Stimulated activated CD8-positive, alpha-beta memory T cell treated with anti-CD3 and anti-CD28 coated beads, Interleukin-4, amount 100 ng/mL, for 1 hour (primary cell): ENCODE data around the gene SOS1.
"Not testable (repeated sequence)": the region's sequence is repeated elsewhere in the genome, so short reads cannot be mapped to it uniquely, and the experiment has no call there.

Source experiments
- DNase-seq, 2 donors: peaks; one replicate each; pipeline ENCODE4 v3.0.0-alpha.2; 2020; ENCODE audit warnings: low read depth in 2 of 2, low spot score in 1 of 2

Gene SOS1

DNA sequence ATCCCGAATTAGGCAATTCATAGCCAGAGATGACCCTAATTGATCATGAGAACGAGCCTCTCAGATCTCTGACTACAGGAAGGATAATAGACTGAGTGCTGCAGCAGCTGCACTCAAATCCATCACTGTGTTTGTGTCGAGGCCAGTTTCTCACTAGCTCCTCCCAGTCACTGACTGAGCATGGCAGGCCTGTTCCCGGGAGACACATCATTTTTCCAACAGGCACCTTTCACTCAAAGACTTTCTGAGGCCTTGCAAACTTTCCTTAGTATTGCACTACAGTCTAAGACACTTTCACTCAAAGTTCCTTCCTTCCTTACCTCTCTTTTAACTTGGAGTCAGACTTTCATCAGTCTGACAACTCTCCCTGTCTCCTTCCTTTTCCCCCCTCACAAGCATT, 13.7 kb downstream of the SOS1 start:
- no peak for DNase-seq

DNA sequence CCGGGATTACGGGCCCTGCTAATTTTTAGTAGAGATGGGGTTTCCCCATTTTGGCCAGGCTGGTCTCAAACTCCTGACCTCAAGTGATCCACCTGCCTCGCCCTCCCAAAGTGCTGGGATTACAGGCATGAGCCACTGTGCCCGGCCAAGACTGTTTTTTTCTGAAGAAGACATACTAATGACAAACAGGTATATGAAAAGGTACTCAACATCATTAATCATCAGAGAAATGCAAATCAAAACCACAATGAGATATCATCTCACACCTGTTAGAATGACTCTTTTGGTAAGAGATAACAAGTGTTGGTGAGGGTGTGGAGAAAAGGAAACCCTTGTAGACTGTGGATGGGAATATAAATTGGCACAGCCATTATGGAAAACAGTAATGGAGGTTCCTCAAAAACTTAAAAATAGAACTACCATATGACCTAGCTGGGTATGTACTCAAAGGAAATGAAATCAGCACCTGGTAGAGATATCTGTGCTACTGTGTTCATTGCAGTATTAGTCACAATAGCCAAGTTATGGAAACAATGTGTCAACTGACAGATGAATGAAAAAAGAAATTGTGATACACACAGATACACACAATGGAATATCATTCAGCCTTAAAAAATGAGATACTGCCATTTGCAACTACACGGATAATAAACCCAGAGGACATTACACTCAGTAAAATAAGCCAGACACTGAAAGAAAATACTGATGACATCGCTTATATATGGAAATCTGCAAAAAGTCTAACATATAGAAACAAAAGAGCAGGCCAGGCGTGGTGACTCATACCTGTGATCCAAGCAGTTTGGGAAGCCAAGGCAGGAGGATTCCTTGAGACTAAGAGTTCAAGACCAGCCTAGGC, 20.8 kb downstream of the SOS1 start:
- DNase-seq = no peak

DNA sequence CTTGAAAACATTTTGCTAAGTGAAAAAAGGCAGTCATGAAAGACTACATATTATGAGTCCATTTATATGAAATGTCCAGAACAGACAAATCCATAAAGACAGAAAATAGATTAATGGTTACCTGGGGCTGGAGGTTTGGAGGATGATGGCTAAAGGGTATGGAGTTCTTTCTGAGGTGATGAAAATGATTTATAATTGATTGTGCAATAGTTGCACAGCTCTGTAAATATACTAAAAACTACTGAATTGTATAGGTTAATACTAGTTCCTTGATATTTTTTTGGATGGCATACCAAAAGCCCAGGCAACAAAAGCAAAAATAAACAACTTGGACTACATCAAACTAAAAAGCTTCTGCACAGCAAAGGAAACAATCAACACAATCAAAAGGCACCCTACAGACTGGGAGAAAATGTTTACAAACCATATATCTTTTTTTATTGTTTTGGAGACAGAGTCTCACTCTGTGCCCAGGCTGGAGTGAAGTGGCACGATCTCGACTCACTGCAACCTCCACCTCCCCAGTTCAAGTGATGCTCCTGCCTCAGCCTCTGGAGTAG, 21.5 kb downstream of the SOS1 start:
- DNase-seq = no peak

DNA sequence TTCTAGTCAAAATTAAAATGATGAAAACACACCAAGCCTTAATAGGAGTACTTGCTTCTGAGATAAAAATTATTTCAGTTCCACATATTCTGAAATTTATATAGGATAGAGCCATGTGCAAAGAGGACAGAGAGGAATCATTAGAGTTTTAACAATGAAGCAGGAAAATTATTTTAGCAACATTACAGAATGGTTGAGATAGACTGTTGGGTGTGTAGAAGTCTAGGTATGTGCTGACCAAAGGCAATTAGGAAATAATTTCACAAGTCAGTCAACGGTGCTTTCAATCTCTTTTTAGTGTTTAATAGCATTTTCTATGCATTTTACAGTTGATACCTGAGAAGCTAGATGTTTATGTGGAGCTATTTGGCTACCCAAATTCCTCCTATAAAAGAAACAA, 25.2 kb downstream of the SOS1 start:
- DNase-seq = no peak

GRCh38 chr2:39094717-39095363, 26.0 kb downstream of the SOS1 start:
- no peak for DNase-seq

DNA sequence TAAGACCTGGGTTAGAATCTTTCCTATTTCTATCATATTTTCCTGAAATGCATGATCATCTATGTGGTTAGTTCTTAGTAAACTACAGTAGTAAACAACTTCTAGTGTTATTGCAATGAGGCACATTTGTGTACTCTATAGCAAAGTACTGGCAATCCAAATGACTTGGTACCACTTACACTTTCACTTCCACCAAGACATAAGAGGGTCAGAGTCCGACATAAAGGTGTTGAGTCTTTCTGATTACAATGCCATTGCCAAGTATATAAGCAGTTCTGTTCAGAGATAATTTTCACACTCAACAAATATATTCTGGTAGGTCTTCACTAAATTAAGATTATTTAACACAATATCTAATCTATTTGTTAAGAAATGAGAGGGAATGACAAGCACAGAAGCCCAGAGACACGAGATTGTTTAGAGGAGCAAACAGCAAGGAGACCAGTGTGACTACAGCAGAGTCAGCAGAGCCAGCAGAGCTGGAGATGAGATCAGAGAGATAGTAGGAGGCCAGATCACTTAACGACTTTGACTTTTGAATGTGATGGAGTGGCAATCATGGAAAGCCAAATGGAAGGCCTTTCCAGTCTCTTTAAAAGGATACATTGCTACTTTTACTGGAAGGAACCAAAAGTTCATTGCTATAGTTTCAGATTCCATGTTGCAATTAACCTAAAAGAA, 27.5 kb downstream of the SOS1 start:
- no peak for DNase-seq

- DNase-seq = no peak
Observed at GRCh38 chr2:39091543-39091942, 29.3 kb downstream of the SOS1 start.

DNA sequence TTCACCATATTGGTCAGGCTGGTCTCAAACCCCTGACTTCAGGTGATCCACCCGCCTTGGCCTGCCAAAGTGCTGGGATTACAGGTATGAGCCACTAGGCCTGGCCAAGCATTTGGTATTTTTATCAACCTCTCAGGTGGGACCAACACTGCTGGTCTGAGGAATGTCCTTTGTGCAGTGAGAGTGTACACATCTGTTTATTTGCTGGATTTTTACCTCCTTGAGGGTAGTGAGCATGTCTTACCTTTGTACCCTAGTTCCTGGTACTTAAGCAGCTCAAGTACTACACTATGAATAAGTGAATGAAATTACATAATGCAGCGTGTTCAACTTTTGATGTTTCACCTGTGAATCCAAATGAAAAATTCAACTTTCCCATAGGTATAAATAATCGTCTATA, 29.8 kb downstream of the SOS1 start:
- DNase-seq = no peak

DNA sequence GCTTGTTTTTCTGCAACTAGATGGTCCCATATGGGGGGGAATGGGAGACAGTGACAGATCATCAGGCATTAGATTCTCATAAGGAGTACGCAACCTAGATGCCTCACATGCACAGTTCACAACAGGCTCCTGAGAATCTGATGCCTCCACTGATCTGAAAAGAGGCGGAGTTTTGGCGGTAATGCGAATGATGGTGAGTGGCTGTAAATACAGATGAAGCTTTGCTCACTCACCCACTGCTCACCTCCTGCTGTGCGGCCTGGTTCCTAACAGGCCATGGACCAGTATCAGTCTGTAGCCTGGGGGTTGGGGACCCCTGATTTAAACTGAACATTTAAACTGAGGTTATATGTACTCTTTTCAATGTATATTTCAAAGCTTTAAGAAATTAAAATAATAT, 40.7 kb downstream of the SOS1 start:
- no peak for DNase-seq

- no peak for DNase-seq
Observed at GRCh38 chr2:39069890-39070465, 50.9 kb downstream of the SOS1 start.

GRCh38 chr2:39069136-39069515, 51.7 kb downstream of the SOS1 start:
- DNase-seq = no peak

DNA sequence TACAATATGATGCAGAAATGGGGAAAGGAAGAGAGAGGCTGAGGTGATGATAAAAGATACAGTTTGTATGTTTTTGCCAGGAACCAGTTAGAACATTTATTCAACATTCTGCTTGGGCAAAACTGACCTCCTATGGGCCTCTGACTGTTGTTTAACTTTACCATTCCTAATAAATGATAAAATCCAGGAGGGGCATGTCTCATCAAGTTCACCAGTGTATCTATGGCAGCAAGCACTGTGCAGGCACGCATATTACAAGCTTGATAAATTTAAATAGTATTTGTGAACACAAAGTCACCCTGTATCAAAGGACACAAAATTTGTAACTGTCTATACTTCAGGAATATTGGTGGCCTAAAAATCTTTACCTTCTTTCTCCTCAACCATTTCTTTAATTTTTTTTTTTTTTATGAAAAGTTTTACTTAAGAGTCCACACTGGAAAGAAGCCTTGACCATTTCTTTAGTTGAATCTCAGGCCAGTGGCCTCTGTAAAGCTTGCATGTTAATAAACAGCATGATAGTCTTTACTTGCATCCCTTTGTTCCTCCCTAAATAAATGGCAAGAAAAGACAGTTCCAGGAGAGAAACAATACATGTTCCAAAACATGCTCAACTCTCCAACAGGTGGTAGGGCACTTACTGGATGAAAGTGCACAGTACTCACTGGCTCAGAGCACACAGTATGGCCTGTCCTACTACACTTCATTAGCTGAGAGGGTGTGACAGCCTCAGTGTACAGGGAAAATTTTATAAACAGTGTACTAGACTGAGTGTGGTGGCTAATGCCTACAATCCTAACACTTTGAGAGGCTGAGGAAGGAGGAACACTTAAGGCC, 52.3 kb downstream of the SOS1 start:
- no peak for DNase-seq

DNA sequence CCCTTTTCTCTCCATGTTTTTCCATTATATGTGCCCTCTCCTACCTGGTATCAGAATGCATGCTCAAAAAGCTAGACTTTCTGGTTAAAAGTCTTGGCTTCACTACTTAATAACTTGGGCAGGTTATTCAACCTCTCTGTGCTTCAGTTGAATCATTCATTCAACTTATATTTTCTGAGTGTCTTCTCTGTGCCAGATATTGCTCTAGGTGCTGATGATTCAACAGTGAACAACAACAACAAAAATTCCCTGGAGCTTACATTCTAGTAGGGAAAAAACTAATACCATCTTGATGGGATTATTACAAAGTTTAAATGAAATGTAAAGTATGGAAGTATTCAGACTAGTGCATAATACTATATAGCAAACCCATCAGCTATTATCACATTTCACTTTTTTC, 55.2 kb downstream of the SOS1 start:
- DNase-seq = no peak

GRCh38 chr2:39062320-39062719, 58.5 kb downstream of the SOS1 start:
- DNase-seq = no peak

- no peak for DNase-seq
Observed at GRCh38 chr2:39061280-39061679, 59.6 kb downstream of the SOS1 start.

- no peak for DNase-seq
Observed at GRCh38 chr2:39059366-39059952, 61.4 kb downstream of the SOS1 start.

DNA sequence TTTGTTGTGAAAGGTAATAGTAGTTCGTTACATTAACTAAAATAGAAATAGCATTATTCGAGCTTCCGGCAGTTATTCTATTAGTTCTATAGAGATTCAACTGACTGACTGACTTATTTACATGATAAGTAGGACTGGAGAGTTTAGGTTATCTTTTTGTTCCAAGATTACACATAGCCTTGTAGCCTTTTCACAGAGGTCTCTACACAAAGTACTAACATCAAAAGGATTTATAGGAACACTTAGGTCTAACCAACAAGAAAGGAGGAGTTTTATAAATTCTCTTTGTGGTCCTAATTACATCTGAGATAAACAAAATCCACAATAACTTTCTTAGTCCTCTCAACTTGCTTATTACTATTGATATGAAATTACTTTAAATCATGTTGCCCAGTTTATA, 62.8 kb downstream of the SOS1 start:
- no peak for DNase-seq

DNA sequence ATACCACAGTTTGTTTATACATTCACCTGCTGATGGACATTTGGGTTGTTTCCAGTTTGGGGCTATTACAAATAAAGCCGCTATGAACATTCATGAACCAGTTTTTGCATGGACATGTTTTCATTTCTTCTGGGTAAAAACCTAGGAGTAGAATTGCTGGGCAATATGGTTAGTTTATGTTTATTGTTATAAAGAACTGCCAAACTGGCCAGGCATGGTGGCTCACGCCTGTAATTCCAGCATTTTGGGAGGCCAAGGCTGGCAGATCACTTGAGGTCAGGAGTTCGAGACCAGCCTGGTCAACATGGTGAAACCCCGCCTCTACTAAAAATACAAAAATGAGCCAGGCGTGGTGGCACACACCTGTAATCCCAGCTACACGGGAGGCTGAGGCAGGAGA, 68.2 kb downstream of the SOS1 start:
- not testable (repeated sequence) for DNase-seq

- no peak for DNase-seq
Observed at GRCh38 chr2:39050109-39050508, 70.7 kb downstream of the SOS1 start.

DNA sequence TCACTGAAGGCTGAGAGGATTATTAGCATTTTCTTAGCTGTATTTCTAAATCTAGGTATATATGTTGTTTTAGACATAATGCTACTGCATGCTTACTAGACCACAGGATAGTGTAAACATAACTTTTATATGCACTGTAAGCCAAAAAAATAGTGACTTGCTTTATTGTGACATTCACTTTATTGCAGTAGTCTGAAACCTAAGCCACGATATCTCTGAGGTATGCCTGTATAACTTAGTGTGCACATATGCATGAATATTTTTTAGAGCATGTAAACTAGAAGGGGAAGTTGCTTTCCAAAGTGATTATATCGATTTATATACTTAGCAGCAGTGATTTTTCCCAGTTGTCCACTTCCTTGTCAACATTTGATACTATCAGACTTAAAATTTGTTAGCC, 81.8 kb downstream of the SOS1 start:
- no peak for DNase-seq
